Stimulated activated CD8-positive, alpha-beta memory T cell treated with anti-CD3 and anti-CD28 coated beads, Interleukin-4, amount 100 ng/mL, for 48 hours (primary cell): ENCODE results near the gene BEND5.

Experiments used
- DNase-seq: peaks from one replicate; pipeline ENCODE4 v3.0.0-alpha.2; 2020

The BEND5 gene

DNA sequence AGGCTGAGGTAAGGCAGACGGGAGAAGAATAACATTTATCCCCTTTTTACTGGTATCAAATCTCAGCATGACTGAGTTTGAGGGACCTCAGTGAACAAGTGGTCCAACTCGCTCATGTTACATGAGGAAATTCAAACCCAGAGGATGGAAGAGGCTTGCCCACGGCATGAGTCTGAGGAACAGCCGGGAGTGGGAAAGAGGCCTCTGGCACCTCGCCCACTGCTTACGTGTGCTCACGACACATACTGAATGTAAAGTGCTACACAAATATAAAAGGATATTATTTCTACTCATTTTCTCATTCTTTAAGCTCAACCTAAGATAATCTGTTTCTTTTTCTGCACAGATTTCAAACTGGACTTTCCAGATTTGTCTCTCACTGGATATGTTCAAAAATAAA, 14.7 kb downstream of the BEND5 start:
- DNase-seq = no peak

GRCh38 chr1:48761411-48761810, 15.3 kb downstream of the BEND5 start:
- no peak for DNase-seq

GRCh38 chr1:48760857-48761256, 15.8 kb downstream of the BEND5 start:
- DNase-seq = no peak

GRCh38 chr1:48758976-48759375, 17.7 kb downstream of the BEND5 start:
- no peak for DNase-seq

- no peak for DNase-seq
These were observed 19.3 kb downstream of the BEND5 start for GRCh38 chr1:48757363-48757762.

GRCh38 chr1:48756683-48757316, 19.9 kb downstream of the BEND5 start:
- no peak for DNase-seq

GRCh38 chr1:48753293-48753692, 23.4 kb downstream of the BEND5 start:
- no peak for DNase-seq

GRCh38 chr1:48750109-48750508, 26.6 kb downstream of the BEND5 start:
- no peak for DNase-seq

GRCh38 chr1:48749068-48749467, 27.6 kb downstream of the BEND5 start:
- DNase-seq = no peak

GRCh38 chr1:48746906-48747305, 29.8 kb downstream of the BEND5 start:
- no peak for DNase-seq

DNA sequence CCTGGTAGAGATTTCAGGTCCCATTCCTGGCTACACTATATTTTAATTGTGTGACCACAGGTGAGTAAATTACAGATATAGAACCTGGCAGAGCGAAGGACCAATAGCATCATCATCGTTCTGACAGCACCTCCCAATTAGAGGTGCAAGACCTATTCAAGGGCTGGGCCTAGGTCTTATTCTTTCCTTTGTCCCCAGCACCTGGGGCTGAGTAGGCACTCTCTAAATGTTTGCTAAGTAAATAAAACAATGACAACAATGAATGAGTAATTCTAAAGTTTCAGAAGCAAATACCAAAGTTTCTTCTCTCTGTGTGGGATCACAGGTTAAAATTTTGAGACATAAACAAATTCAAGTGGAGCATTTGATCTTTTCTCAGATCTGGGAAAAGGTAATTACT, 32.7 kb downstream of the BEND5 start:
- no peak for DNase-seq

GRCh38 chr1:48743480-48743879, 33.2 kb downstream of the BEND5 start:
- DNase-seq = no peak

DNA sequence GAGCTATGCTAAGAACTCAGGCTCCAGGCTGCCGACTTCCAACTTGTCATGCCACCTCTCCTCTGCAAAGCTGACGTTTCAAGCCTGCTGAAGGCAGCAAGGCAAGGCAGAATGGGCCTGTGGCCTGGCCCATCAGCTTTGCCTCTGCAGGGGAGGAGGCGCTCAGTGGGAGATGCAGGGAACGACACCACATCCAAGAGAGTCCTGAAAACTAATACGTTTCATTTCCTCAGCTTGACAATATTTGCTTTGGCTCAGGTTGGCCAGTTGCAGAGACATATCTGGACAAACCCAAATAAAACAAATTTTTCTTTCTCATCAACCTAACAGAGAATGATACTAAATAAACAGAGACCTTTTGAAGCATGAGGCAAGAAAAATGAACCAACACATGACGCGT, 35.3 kb downstream of the BEND5 start:
- DNase-seq = no peak

- DNase-seq = no peak
These were observed 36.1 kb downstream of the BEND5 start for GRCh38 chr1:48740621-48741020.

- DNase-seq = no peak
These were observed 37.6 kb downstream of the BEND5 start for GRCh38 chr1:48739091-48739490.

- DNase-seq = no peak
These were observed 38.3 kb downstream of the BEND5 start for GRCh38 chr1:48738356-48738755.

- no peak for DNase-seq
These were observed 40.9 kb downstream of the BEND5 start for GRCh38 chr1:48735796-48736195.

DNA sequence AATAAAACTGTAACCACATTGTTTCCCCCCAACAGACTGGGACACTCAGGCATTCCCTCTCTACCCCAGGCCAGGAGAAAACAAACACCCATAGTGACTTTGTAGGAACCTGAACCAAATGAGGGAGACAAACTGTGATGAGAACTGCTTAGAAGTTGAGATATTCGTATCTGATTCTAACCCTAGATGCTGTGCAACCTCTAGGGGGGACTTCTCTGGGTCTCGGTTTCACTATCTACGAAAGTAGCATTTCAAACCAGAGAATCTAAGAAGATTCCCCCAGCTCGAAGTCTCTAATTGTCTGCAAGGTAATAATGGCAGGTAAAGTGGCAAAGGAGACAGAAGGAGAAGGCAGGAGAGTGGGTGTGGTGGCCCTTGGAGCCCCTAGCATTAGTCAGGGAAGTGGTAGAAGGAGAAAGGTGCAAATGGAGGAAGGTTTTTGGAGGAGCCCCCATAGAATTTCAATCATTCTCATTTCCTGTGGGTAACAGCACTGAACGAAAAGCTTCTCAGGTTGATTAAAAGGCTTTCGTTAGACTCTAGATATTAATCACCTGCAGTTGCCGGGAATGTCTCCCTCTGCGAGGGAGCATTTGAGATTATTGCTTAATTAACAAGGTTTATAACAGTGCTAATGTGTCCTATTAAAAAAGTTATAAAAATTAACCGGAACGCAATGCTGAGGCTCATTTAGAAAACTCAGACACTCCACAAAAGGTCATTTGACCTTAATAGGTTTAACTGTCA, 46.4 kb downstream of the BEND5 start:
- DNase-seq = no peak

GRCh38 chr1:48728584-48728983, 48.1 kb downstream of the BEND5 start:
- DNase-seq = no peak

DNA sequence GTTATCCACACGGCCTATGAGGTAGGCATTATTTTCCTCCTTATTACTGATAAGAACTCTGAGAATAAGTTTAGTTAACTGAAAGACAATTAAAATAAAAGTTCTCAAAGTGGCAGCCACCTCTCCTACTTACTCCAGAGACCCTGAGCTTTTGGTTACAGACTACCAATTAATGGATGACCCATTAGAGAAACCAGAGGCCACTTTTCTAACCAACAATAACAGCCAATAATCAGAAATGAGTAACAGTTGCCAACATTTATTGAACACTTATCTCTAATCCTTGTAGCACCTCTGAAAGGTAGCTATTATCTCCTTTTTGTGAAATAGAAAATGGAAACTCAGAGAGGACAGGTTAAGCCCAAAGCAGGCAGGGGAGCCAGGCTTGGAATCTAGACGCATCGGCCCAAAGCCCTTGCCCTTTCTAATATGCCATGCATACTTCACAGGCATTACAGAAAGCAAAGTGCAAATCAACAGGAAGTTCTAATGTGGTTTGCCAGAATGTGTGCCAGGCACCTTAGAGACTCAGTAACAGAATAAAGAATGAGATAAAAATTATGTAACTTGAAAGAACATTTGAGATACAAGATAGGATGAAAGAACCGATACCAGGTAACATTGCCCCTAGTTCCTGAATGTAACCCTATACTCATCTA, 50.0 kb downstream of the BEND5 start:
- DNase-seq = no peak

GRCh38 chr1:48726139-48726538, 50.6 kb downstream of the BEND5 start:
- no peak for DNase-seq

DNA sequence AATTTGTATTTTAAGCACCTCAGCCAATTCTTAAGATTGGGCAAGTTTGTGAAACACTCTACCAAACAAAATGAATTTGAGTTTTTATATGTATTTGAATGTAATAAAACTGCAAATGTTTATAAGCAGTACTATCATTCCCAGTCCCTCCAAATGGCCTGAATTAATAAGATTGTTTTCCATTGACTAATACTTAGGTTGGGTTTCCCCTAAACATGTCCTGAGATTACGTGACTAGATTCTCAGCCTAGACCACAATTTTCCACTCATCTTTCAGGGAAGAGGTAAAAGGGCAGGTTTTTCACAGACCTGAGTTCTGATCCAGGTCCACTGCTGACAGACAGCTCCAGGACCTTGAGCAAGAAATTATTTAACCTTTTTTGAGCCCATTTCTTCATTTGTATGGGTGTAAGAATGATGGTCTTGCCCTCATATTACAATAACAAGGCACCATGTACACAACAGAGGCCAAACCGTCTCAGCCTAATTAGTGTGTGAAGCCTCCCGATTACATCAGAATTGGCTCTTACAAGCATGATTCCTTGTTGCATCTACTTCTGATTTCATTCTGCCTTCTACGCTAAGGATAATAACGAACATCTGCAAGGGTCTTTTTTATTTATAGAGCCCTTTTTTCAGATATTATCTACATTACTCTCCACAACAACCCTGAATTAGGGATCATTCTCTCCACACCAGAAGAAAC, 51.2 kb downstream of the BEND5 start:
- no peak for DNase-seq

DNA sequence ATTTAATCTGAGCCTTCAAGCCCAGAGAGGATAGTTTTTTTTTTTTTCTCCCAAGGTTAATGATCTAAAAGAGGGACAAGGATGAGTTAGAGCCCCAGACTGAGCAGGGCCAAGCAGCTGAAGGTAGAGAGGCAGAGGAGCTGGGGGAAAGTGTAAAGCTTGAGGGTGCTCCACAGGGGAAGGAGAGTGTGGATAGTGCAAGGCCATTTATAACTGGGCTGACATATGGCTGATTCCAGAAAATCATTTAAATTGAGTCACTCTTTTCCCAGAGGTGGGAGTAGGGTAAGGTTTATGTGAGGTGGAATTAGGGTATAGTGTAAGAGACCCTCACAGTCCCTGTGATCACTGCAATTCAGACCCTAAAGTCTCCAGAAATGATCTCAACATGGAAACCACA, 55.8 kb downstream of the BEND5 start:
- no peak for DNase-seq

- no peak for DNase-seq
These were observed 58.0 kb downstream of the BEND5 start for GRCh38 chr1:48718705-48719104.
